ENCODE results near the gene GDAP2.
"Not testable (repeated sequence)": the region's sequence is repeated elsewhere in the genome, so short reads cannot be mapped to it uniquely, and the experiment has no call there.

GDAP2 gene

DNA sequence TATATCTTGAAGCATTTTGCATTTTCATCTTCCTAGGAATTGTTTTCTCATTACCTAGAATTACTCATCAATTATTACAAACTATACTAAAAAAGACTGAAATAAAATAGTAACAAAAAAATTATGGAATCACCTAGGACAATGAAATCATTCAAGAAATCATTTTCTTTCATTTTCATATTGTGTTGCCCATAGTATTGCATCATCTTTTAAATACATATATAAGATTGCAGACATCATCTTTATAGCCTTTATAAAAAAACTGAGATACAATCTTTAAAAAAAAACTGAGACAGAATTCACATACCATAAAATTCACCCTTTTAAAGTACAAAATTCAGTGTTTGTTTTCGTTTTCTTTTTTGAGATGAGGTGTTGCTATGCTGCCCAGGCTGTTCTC is 29.6 kb downstream of the GDAP2 start:
- no peak for DNase-seq (ENCODE audit: low read depth)

DNA sequence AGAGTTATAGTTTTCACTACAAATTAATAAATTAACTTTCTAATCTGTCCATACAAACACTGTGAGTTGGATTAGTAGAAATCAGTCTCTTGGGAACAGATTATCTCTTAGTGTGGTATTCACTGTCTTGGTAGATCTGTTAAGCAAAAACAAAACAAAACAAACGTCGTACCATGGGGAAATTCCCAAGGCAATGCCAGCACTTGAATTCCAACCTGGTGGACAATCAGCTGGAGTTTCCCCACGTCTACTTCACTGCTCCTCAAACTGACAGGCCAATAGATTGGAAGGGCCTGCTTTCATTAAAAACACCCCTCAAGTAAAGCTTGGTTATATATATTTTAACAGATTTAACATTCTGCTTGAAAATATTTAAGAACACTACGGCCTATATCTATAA is 31.9 kb downstream of the GDAP2 start:
- DNase-seq (ENCODE audit: low read depth) = no peak

GRCh38 chr1:117895482-117896114 is 33.8 kb downstream of the GDAP2 start:
- peak; percentile 66 for DNase-seq (ENCODE audit: low read depth)

- DNase-seq (ENCODE audit: low read depth) = no peak
Observed at GRCh38 chr1:117894078-117894477, 35.3 kb downstream of the GDAP2 start.

DNA sequence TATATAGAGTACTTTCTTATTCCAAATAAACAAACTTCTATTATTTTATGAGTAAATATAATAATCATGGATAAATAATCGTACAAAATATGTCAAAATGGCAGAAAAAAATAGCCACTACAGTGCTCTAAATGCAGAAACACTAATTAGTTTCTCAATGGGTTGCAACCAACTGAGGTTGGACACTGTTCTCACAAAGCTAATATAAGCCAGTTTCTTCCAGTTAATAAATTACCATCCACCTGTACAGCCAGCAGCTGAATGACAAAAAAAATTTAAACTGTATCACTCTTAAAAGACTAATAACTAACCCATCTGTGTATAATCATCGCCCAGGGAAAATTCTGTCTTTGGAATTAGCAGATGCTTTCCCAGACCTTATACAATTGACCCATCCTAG is 36.9 kb downstream of the GDAP2 start:
- DNase-seq (ENCODE audit: low read depth) = no peak

DNA sequence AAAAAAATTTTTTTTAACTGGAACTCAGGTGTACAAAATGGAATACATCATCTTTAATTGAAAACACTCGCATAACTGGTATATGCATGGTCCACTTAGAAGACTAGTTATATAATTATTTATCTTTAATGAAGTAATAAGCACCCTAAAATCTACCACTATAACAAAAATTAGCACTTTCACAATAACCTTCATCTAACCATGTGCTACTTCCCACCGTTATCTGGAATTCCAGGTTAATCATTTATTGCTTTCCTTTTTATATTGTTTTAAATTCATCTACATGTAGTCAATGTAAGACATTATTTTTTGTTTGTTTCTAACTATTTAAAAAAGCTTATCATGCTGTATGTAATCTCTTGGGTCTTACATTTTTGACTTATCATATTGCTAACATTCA is 39.0 kb downstream of the GDAP2 start:
- no peak for DNase-seq (ENCODE audit: low read depth)

GRCh38 chr1:117886101-117886795 is 43.2 kb downstream of the GDAP2 start:
- DNase-seq (ENCODE audit: low read depth) = peak; percentile 11

- no peak for DNase-seq (ENCODE audit: low read depth)
Observed at GRCh38 chr1:117883616-117884015, 45.8 kb downstream of the GDAP2 start.

DNA sequence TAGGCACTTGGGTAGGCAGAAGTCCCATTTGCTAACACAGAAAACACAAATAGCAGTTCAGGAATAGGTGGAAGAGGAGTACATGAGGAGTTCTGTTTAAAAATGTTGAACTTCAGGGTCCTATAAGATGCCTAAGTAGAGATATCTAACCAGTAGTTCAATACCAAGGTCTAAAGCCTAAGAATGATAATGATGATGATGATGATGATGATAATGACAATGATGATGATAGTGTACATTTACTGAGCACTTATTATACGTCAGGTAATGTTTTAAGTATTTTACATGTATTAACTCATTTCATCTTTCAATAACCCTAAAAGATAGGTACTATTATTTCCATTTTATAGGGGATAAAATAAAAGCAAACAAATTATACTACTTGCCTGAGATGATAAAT is 50.1 kb downstream of the GDAP2 start:
- no peak for DNase-seq (ENCODE audit: low read depth)

GRCh38 chr1:117877823-117878222 is 51.6 kb downstream of the GDAP2 start:
- DNase-seq (ENCODE audit: low read depth) = no peak

DNA sequence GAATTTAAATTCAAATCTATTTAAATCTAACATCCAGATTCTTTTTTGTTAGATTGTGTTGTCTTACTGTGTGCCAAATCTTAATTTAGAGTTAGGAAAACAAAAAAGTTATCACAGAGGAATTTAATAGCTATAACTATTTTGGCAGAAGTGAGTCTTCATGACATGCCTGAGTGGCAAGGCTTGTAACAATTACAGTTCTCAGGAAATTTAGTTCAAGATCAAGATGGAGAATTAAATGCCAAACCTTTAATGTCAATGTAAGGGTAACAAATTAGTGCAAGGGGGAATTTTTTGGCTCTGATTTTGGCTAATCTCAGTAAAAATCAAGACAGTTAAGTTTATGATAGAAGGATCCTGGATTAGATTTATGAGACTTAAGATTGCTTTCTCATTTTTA is 58.4 kb downstream of the GDAP2 start:
- peak; percentile 10 for DNase-seq (ENCODE audit: low read depth)

GRCh38 chr1:117861694-117862093 is 67.7 kb downstream of the GDAP2 start:
- no peak for DNase-seq (ENCODE audit: low read depth)

DNA sequence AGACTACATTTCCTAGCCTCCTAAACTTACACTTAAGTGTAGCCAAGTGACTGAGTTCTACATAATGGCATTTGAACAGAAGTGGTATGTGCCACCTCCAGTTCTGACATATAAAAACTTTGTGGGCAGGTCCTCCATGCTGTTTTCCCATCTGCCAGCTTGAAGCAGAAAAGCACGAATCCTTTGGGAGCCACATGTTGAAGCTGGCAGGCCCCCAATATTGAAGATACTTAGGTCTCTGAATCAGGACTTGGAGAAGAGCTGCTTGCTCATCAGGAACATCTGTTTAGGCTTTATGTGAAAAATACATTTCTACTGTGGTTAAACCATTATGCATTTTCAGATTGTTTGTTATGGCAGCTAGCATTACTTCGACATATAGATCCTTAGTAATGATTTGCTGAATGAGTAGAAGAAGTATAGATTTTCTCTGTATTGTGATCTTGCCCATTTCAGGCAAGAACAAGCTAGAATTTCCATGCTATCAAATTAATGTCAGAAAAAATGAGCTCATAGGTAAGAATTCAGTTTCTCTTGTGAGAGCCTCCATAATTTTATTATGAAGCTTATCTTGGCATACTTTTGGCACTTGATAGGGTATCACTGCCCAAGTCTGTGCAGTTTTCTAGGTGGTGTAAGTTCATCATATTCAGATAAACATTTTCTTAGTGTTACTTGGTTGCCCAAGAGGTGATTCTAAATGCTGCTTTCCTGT is 68.4 kb downstream of the GDAP2 start:
- peak; percentile 85 for DNase-seq (ENCODE audit: low read depth)

DNA sequence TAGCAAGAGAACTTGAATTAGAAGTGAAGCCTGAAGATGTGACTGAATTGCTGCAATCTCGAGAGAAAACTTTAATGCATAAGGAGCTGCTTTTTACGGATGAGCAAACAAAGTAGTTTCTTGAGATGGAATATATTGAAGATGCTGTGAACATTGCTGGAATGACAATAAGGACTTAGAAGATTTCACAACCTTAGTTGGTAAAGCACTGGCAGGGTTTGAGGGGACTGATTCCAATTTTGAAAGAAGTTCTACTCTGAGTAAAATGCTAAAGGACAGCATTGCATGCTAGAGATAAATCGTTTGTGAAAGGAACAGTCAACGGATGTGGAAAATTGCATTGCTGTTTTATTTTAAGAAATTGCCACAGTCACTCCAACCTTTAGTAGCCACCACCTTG is 69.5 kb downstream of the GDAP2 start:
- no peak for DNase-seq (ENCODE audit: low read depth)

GRCh38 chr1:117857418-117857817 is 72.0 kb downstream of the GDAP2 start:
- DNase-seq (ENCODE audit: low read depth) = no peak

DNA sequence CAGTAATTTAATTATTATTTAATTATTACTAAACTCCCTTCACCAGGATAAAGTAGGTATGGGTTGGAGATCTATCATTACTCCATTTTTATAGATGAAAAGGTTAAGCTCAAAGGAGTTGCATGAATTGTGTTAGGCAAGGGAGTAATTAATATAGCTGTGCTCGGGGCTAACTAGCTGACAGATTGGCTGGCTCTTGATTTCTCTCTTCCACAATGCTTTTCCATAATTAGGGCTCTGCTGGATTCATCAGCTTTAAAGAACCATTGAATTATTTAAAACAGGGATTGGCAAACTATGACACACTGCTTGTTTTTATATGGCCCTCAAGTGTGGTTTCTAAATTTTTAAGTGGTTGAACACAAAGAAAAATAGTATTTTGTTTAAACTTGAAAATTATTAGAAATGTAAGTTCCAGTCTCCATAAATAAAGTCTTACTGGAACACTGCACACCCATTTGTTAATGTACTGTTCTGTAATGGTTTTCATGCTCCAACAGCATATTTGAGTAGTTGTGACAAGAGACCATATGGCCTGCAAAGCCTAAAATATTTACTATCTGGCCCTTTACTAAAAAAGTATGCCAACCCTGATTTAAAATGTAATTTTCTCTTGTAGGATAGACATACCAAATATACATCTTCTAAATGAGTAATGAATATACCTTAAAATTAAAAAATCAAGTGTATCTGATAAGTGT is 76.4 kb downstream of the GDAP2 start:
- DNase-seq (ENCODE audit: low read depth) = no peak

- no peak for DNase-seq (ENCODE audit: low read depth)
Observed at GRCh38 chr1:117851687-117852086, 77.7 kb downstream of the GDAP2 start.

GRCh38 chr1:117846674-117847425 is 82.6 kb downstream of the GDAP2 start:
- no peak for DNase-seq (ENCODE audit: low read depth)

- not testable (repeated sequence) for DNase-seq (ENCODE audit: low read depth)
Observed at GRCh38 chr1:117844478-117844877, 84.9 kb downstream of the GDAP2 start.

DNA sequence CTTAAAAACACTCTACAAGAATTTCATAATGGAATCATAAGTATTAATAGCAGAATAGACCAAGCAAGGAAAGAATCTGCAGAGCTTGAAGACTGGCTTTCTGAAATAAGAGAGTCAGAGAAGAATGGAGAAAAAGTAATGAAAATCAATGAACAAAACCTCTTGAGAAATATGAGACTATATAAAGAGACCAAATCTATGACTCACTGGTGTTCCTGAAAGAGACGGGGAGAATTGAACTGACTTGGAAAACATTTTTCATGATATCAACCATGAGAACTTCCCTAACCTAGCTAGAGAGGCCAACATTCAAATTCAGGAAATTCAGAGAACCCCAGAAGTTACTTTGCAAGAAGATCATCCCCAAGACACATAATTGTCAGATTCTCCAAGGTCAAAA is 85.6 kb downstream of the GDAP2 start:
- no peak for DNase-seq (ENCODE audit: low read depth)

DNA sequence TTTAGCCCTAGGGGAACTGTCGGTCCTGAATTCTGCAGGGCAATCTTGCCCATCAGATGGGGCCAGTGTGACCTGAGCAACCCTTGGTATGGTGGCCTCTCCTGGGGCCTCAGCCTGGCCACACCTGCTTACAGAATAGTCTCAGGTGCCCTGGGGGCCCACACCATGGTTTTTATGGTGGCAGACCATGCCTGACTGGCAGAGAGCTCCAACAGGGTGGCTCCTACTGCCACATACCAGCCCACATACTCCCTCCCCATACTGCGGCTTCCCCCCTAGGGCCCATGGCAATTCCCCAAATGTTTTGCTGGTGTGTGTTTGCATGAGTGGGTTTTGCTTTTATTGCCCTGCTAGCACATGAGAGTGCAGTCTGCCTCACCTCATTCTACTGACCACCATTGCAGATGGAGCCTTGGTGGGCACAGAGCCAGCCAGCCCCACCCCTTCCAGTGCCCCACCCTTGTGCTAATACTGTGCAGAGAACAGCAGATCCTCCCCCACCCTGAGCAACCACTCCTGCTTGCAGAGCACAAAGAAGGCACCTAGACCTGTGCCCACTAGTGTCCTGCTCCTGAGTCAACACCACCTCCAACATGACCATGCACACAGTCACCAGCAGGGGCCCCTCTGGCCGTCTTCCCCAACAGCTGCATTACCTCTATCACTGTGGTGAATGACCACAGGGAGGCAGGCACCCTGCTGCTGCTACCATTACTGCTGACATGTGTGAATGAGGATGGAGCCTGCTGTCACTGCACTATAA is 86.8 kb downstream of the GDAP2 start:
- DNase-seq (ENCODE audit: low read depth) = no peak

All from GM04504 (cell line).